B cell (primary cell): ENCODE results near the gene PRRG1.

ENCODE experiments used
- EZH2 ChIP-seq: IDR thresholded peaks from 2 replicates; pipeline ENCODE4 v1.6.1; 2012; ENCODE audit warnings: borderline replicate concordance, low read depth, mild to moderate bottlenecking, moderate library complexity, low read length; ENCODE audit not compliant: insufficient read depth, poor library complexity, severe bottlenecking
- TF ChIP-seq, protein P1 (sequence below): fragments of 200-600 bp; IDR thresholded peaks from one replicate; pipeline ENCODE4 v1.8.0; 2022; ENCODE audit warnings: antibody characterized with exemption, mild to moderate bottlenecking

- no peak for TF ChIP-seq EZH2
- TF ChIP-seq, protein P1, sequence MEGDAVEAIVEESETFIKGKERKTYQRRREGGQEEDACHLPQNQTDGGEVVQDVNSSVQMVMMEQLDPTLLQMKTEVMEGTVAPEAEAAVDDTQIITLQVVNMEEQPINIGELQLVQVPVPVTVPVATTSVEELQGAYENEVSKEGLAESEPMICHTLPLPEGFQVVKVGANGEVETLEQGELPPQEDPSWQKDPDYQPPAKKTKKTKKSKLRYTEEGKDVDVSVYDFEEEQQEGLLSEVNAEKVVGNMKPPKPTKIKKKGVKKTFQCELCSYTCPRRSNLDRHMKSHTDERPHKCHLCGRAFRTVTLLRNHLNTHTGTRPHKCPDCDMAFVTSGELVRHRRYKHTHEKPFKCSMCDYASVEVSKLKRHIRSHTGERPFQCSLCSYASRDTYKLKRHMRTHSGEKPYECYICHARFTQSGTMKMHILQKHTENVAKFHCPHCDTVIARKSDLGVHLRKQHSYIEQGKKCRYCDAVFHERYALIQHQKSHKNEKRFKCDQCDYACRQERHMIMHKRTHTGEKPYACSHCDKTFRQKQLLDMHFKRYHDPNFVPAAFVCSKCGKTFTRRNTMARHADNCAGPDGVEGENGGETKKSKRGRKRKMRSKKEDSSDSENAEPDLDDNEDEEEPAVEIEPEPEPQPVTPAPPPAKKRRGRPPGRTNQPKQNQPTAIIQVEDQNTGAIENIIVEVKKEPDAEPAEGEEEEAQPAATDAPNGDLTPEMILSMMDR: no peak
Observed at GRCh38 chrX:37474478-37474877, 125.3 kb downstream of the PRRG1 start.
